GM18873 (cell line): Measurements from ENCODE around the gene ZNF248.

ENCODE experiments used
- ATAC-seq: cut with Tn5 transposase; IDR thresholded peaks from one replicate; pipeline ENCODE4 v1.9.1; 2021; ENCODE audit warnings: mild to moderate bottlenecking, moderate library complexity, moderate number of reproducible peaks; ENCODE audit not compliant: unreplicated experiment, low FRiP score

The ZNF248 gene

GRCh38 chr10:37831495-37832333, 25.7 kb downstream of the ZNF248 start:
- ATAC-seq, result no peak

GRCh38 chr10:37826806-37827205, 30.6 kb downstream of the ZNF248 start:
- ATAC-seq, result no peak

- no peak for ATAC-seq
These were observed 36.2 kb downstream of the ZNF248 start for GRCh38 chr10:37821237-37821636.

GRCh38 chr10:37819797-37820196, 37.6 kb downstream of the ZNF248 start:
- no peak for ATAC-seq

GRCh38 chr10:37816290-37816689, 41.1 kb downstream of the ZNF248 start:
- ATAC-seq, result no peak

GRCh38 chr10:37813763-37814162, 43.6 kb downstream of the ZNF248 start:
- ATAC-seq, result no peak

GRCh38 chr10:37812290-37812689, 45.1 kb downstream of the ZNF248 start:
- ATAC-seq, result no peak

- ATAC-seq, result no peak
These were observed 54.1 kb downstream of the ZNF248 start for GRCh38 chr10:37803269-37803668.

GRCh38 chr10:37801557-37801956, 55.9 kb downstream of the ZNF248 start:
- no peak for ATAC-seq

GRCh38 chr10:37794305-37794976, 63.0 kb downstream of the ZNF248 start:
- ATAC-seq, result no peak

- ATAC-seq, result no peak
These were observed 67.8 kb downstream of the ZNF248 start for GRCh38 chr10:37789590-37789989.

- ATAC-seq, result no peak
These were observed 72.7 kb downstream of the ZNF248 start for GRCh38 chr10:37784678-37785077.

GRCh38 chr10:37780536-37780935, 76.9 kb downstream of the ZNF248 start:
- no peak for ATAC-seq

GRCh38 chr10:37777056-37777455, 80.4 kb downstream of the ZNF248 start:
- ATAC-seq, result no peak

GRCh38 chr10:37775612-37776011, 81.8 kb downstream of the ZNF248 start:
- no peak for ATAC-seq

- ATAC-seq, result no peak
These were observed 83.1 kb downstream of the ZNF248 start for GRCh38 chr10:37774351-37774750.

GRCh38 chr10:37765216-37765615, 92.2 kb downstream of the ZNF248 start:
- no peak for ATAC-seq

- ATAC-seq, result no peak
These were observed 94.3 kb downstream of the ZNF248 start for GRCh38 chr10:37763132-37763531.

GRCh38 chr10:37762287-37762686, 95.1 kb downstream of the ZNF248 start:
- ATAC-seq, result no peak

- ATAC-seq, result no peak
These were observed 96.6 kb downstream of the ZNF248 start for GRCh38 chr10:37760817-37761216.

GRCh38 chr10:37758074-37758473, 99.3 kb downstream of the ZNF248 start:
- ATAC-seq, result no peak
